OCI-LY1 (cell line): ENCODE data around the gene ABCC3.

Source experiments
- H2AFZ ChIP-seq: fragments of 200-600 bp; sonication (generic), shearing (Covaris generic); 2 replicates; pipeline ENCODE4 v1.6.0; 2014; ENCODE audit warnings: antibody characterized with exemption, mild to moderate bottlenecking, low read length
- H3F3A ChIP-seq: fragments of 200-600 bp; sonication (generic), shearing (Covaris generic); 2 replicates; pipeline ENCODE4 v1.6.0; 2014; ENCODE audit warnings: mild to moderate bottlenecking, antibody characterized with exemption, low read length, moderate library complexity; ENCODE audit not compliant: insufficient read depth
- H3K27ac ChIP-seq: fragments of 200-600 bp; sonication (generic); 2 replicates; pipeline ENCODE4 v1.5.1; 2014; ENCODE audit warnings: low read length, mixed run types, mild to moderate bottlenecking, low read depth; ENCODE audit not compliant: poor library complexity, severe bottlenecking
- H3K27me3 ChIP-seq: fragments of 200-600 bp; sonication (generic); 2 replicates; pipeline ENCODE4 v1.6.0; 2014; ENCODE audit warnings: antibody characterized with exemption, mild to moderate bottlenecking, low read length, moderate library complexity; ENCODE audit not compliant: insufficient read depth
- H3K36me3 ChIP-seq: fragments of 200-600 bp; sonication (generic); 2 replicates; pipeline ENCODE4 v1.6.1; 2014; ENCODE audit warnings: mild to moderate bottlenecking, antibody characterized with exemption, low read length, moderate library complexity, mixed read lengths; ENCODE audit not compliant: insufficient read depth
- H3K4me1 ChIP-seq: fragments of 200-600 bp; sonication (generic); 2 replicates; pipeline ENCODE4 v1.5.1; 2014; ENCODE audit warnings: mild to moderate bottlenecking, low read length, moderate library complexity; ENCODE audit not compliant: insufficient read depth, severe bottlenecking
- H3K4me2 ChIP-seq: fragments of 200-600 bp; sonication (generic), shearing (Covaris generic); 2 replicates; pipeline ENCODE4 v1.6.1; 2014; ENCODE audit warnings: low read length
- H3K4me3 ChIP-seq: fragments of 200-600 bp; sonication (generic); 2 replicates; pipeline ENCODE4 v1.5.1; 2014; ENCODE audit warnings: low read length, low read depth, mild to moderate bottlenecking, mixed read lengths; ENCODE audit not compliant: poor library complexity, severe bottlenecking
- H3K79me2 ChIP-seq: fragments of 200-600 bp; shearing (Covaris generic); 2 replicates; pipeline ENCODE4 v1.6.1; 2016; ENCODE audit warnings: mixed run types, low read length, mixed read lengths; ENCODE audit not compliant: insufficient read depth
- H3K9ac ChIP-seq: fragments of 200-600 bp; sonication (generic), shearing (Covaris generic); 2 replicates; pipeline ENCODE4 v1.6.1; 2014; ENCODE audit warnings: mild to moderate bottlenecking, low read length, mixed read lengths
- H3K9me2 ChIP-seq: fragments of 200-600 bp; sonication (generic), shearing (Covaris generic); 2 replicates; pipeline ENCODE4 v1.6.1; 2014; ENCODE audit warnings: low read depth, mild to moderate bottlenecking, low read length, mixed read lengths
- H3K9me3 ChIP-seq: fragments of 200-600 bp; shearing (Covaris generic); 2 replicates; pipeline ENCODE4 v1.6.1; 2014; ENCODE audit warnings: low read length, mixed read lengths
- H4K20me1 ChIP-seq: fragments of 200-600 bp; sonication (generic), shearing (Covaris generic); 2 replicates; pipeline ENCODE4 v1.6.0; 2016; ENCODE audit warnings: mild to moderate bottlenecking, low read length; ENCODE audit not compliant: insufficient read depth
- CTCF ChIP-seq: fragments of 200-600 bp; sonication (generic), shearing (Covaris generic); IDR thresholded peaks from 2 replicates; pipeline ENCODE4 v1.5.1; 2017; ENCODE audit warnings: mild to moderate bottlenecking, antibody characterized with exemption, low read length, moderate library complexity, mixed read lengths
- EZH2 ChIP-seq: fragments of 200-600 bp; sonication (generic), shearing (Covaris generic); IDR thresholded peaks from 2 replicates; pipeline ENCODE4 v1.8.0; 2017; ENCODE audit warnings: borderline replicate concordance, mixed run types, mild to moderate bottlenecking, antibody characterized with exemption, low read length, moderate library complexity, mixed read lengths

ABCC3 gene

GRCh38 chr17:50613007-50613992, 21.4 kb upstream of the ABCC3 start:
- TF ChIP-seq EZH2: no peak
- TF ChIP-seq CTCF: peak; percentile 11; the same call in 1 of the 2 replicates
- Histone ChIP-seq H3K4me2 (no peak overlapping the region), H3K9me3 (no peaks in the 10 kb centered on the region)

GRCh38 chr17:50614471-50615051, 20.1 kb upstream of the ABCC3 start:
- Histone ChIP-seq H3K36me3 (no peaks in the 10 kb centered on the region), H3K27me3 (peaks cover 4% of the 10 kb centered on the region; the same call in 1 of the 2 replicates), H4K20me1 (no peaks in the 10 kb centered on the region), H3K9me2 (no peaks in the 10 kb centered on the region), H3K9ac (no peak overlapping the region), H3K4me2 (no peak overlapping the region), H3K27ac (no peak overlapping the region), H2AFZ (no peak overlapping the region), H3K4me1 (no peaks in the 10 kb centered on the region), H3K9me3 (no peaks in the 10 kb centered on the region), H3K4me3 (no peak overlapping the region), H3F3A (no peaks in the 10 kb centered on the region), H3K79me2 (no peaks in the 10 kb centered on the region)
- TF ChIP-seq EZH2 (no peak), CTCF (no peak)

More at GRCh38 chr17:50613007-50613992, 21.4 kb upstream of the ABCC3 start:
- Histone ChIP-seq H3K36me3 (no peaks in the 10 kb centered on the region), H3K4me1 (no peaks in the 10 kb centered on the region), H3K27me3 (peaks cover 4% of the 10 kb centered on the region; the same call in 1 of the 2 replicates), H3K9me2 (no peaks in the 10 kb centered on the region), H3K79me2 (no peaks in the 10 kb centered on the region), H2AFZ (no peak overlapping the region), H3F3A (no peaks in the 10 kb centered on the region), H3K27ac (no peak overlapping the region), H4K20me1 (no peaks in the 10 kb centered on the region), H3K9ac (no peak overlapping the region), H3K4me3 (no peak overlapping the region)

- TF ChIP-seq EZH2 (no peak), CTCF (no peak)
These were observed 18.9 kb upstream of the ABCC3 start for GRCh38 chr17:50615828-50616227.

More at GRCh38 chr17:50615828-50616227, 18.9 kb upstream of the ABCC3 start:
- no peaks in the 10 kb centered on the region for H3K9me3 ChIP-seq
- no peak overlapping the region for H3K4me2 ChIP-seq
- H3K36me3 ChIP-seq: no peaks in the 10 kb centered on the region
- H3K9me2 ChIP-seq: no peaks in the 10 kb centered on the region
- no peak overlapping the region for H3K27ac ChIP-seq
- H4K20me1 ChIP-seq: no peaks in the 10 kb centered on the region
- no peaks in the 10 kb centered on the region for H3F3A ChIP-seq
- H2AFZ ChIP-seq: no peak overlapping the region
- H3K4me3 ChIP-seq: no peak overlapping the region
- H3K27me3 ChIP-seq: peaks cover 4% of the 10 kb centered on the region; the same call in 1 of the 2 replicates
- H3K79me2 ChIP-seq: no peaks in the 10 kb centered on the region
- no peaks in the 10 kb centered on the region for H3K4me1 ChIP-seq
- H3K9ac ChIP-seq: no peak overlapping the region
